Bladder microvascular endothelial cell (primary cell): ENCODE results near the gene ZNF83. TPM values are rescaled to one million over a fixed set of nuclear protein-coding genes. Genes with fewer than 3 reads are reported as not detected.

Experiments
- total RNA-seq: library from RNA; depleted of rRNA; stranded (reverse); fragments of >200 nt; gene quantifications from 2 replicates; pipeline ENCODE4 v1.2.3, GENCODE V29; 2014

The ZNF83 gene
- 26.4 and 60.7 TPM in 2 replicates for total RNA-seq

GRCh38 chr19:52637718-52638585 is at the start of gene ZNF83:
Gene ZNF83 (minus strand): TSS chr19:52638355.

GRCh38 chr19:52570000-52570861 is 67.9 kb downstream of the ZNF83 start, which contains the start of gene ZNF701:
Gene ZNF701 (plus strand): TSS chr19:52570287. CDS start chr19:52574148, 3,861 bp downstream.

Other genes starting within 250 kb of the ZNF83 start
- 5.5 and 14.9 TPM in 2 replicates for gene ZNF528, start 240.5 kb downstream of the ZNF83 start, total RNA-seq
- gene ZNF534, start 209.2 kb downstream of the ZNF83 start, total RNA-seq: 0.06 TPM in 1 of 2 replicates, not detected in the other
- gene ZNF578, start 184.8 kb downstream of the ZNF83 start, total RNA-seq: 1.3 and 3.9 TPM in 2 replicates
- gene ZNF808, start 110.7 kb downstream of the ZNF83 start, total RNA-seq: 10.4 and 26.4 TPM in 2 replicates
- gene ZNF701, start 68.1 kb downstream of the ZNF83 start, total RNA-seq: 11.2 and 17.4 TPM in 2 replicates
- 6.2 and 15.4 TPM in 2 replicates for gene ZNF611, start 96.7 kb upstream of the ZNF83 start, total RNA-seq
- 1.8 and 5.6 TPM in 2 replicates for gene ZNF600, start 148.4 kb upstream of the ZNF83 start, total RNA-seq
- gene ZNF28, start 183.3 kb upstream of the ZNF83 start, total RNA-seq: 8.7 and 26.9 TPM in 2 replicates
- gene ZNF468, start 219.3 kb upstream of the ZNF83 start, total RNA-seq: 11.3 and 22.0 TPM in 2 replicates